ENCODE data around the gene TMEM140. TPM values are rescaled to one million over a fixed set of nuclear protein-coding genes. Genes with fewer than 3 reads are reported as not detected.

The TMEM140 gene
- total and polyA plus RNA-seq, 2 of the 13 experiments (the other 11 are each of a cell fraction or from before 2014, with no cell fraction given) = 9.2 to 21.7 TPM

GRCh38 chr7:135147899-135148721 is at the start of gene TMEM140 (continued):
- TF ChIP-seq POLR2G (IDR thresholded peaks at IDR 0.05; ENCODE audit: low read depth, low read length) = peak; percentile 69
- TF ChIP-seq ZNF44 (CRISPR knock-in tag; IDR thresholded peaks at IDR 0.05) = no peak
- TF ChIP-seq ZNF468 (CRISPR knock-in tag; IDR thresholded peaks at IDR 0.05) = no peak
- no peak for TF ChIP-seq LCORL (IDR thresholded peaks at IDR 0.05)
- peak; percentile 54; the same call in 1 of the 2 replicates for TF ChIP-seq LCORL (CRISPR knock-in tag; IDR thresholded peaks at IDR 0.05)
- no peak for TF ChIP-seq RFX5 (IDR thresholded peaks at IDR 0.05; ENCODE audit: low read depth, low read length)
- peak; percentile 77 for TF ChIP-seq RARA (CRISPR knock-in tag; IDR thresholded peaks at IDR 0.05)
- TF ChIP-seq ZSCAN9 (CRISPR knock-in tag; IDR thresholded peaks at IDR 0.05; ENCODE audit: borderline replicate concordance) = peak; percentile 23; the same call in 1 of the 2 replicates
- TF ChIP-seq NFYB (CRISPR knock-in tag; IDR thresholded peaks at IDR 0.05) = no peak
- TF ChIP-seq, protein P1, sequence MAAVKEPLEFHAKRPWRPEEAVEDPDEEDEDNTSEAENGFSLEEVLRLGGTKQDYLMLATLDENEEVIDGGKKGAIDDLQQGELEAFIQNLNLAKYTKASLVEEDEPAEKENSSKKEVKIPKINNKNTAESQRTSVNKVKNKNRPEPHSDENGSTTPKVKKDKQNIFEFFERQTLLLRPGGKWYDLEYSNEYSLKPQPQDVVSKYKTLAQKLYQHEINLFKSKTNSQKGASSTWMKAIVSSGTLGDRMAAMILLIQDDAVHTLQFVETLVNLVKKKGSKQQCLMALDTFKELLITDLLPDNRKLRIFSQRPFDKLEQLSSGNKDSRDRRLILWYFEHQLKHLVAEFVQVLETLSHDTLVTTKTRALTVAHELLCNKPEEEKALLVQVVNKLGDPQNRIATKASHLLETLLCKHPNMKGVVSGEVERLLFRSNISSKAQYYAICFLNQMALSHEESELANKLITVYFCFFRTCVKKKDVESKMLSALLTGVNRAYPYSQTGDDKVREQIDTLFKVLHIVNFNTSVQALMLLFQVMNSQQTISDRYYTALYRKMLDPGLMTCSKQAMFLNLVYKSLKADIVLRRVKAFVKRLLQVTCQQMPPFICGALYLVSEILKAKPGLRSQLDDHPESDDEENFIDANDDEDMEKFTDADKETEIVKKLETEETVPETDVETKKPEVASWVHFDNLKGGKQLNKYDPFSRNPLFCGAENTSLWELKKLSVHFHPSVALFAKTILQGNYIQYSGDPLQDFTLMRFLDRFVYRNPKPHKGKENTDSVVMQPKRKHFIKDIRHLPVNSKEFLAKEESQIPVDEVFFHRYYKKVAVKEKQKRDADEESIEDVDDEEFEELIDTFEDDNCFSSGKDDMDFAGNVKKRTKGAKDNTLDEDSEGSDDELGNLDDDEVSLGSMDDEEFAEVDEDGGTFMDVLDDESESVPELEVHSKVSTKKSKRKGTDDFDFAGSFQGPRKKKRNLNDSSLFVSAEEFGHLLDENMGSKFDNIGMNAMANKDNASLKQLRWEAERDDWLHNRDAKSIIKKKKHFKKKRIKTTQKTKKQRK (IDR thresholded peaks at IDR 0.05; ENCODE audit: low read length) = no peak
- no peak for TF ChIP-seq ZNF136 (CRISPR knock-in tag; IDR thresholded peaks at IDR 0.05; ENCODE audit: low read depth)
- TF ChIP-seq KDM5B (CRISPR knock-in tag; IDR thresholded peaks at IDR 0.05; ENCODE audit: borderline replicate concordance) = no peak
- no peak for TF ChIP-seq KDM5A (IDR thresholded peaks at IDR 0.05; ENCODE audit: borderline replicate concordance, low read length)
- no peak for TF ChIP-seq ZBTB1 (CRISPR knock-in tag; IDR thresholded peaks at IDR 0.05; ENCODE audit: borderline replicate concordance)
- no peak for TF ChIP-seq CHCHD3 (CRISPR knock-in tag; IDR thresholded peaks at IDR 0.05)
- peak; percentile 8; the same call in 1 of the 2 replicates for TF ChIP-seq SP5 (CRISPR knock-in tag; IDR thresholded peaks at IDR 0.05; ENCODE audit: borderline replicate concordance, low read depth)
- TF ChIP-seq ARNT (IDR thresholded peaks at IDR 0.05) = no peak
- no peak; the same call in 1 of the 2 replicates for TF ChIP-seq FUBP1 (CRISPR knock-in tag; IDR thresholded peaks at IDR 0.05; ENCODE audit: borderline replicate concordance)
- TF ChIP-seq ZNF484 (CRISPR knock-in tag; IDR thresholded peaks at IDR 0.05; ENCODE audit: borderline replicate concordance, low read depth) = no peak
- TF ChIP-seq GLI4 (CRISPR knock-in tag; IDR thresholded peaks at IDR 0.05; ENCODE audit: borderline replicate concordance) = no peak
- TF ChIP-seq SMAD9 (CRISPR knock-in tag; IDR thresholded peaks at IDR 0.05) = no peak
- TF ChIP-seq, protein P2, sequence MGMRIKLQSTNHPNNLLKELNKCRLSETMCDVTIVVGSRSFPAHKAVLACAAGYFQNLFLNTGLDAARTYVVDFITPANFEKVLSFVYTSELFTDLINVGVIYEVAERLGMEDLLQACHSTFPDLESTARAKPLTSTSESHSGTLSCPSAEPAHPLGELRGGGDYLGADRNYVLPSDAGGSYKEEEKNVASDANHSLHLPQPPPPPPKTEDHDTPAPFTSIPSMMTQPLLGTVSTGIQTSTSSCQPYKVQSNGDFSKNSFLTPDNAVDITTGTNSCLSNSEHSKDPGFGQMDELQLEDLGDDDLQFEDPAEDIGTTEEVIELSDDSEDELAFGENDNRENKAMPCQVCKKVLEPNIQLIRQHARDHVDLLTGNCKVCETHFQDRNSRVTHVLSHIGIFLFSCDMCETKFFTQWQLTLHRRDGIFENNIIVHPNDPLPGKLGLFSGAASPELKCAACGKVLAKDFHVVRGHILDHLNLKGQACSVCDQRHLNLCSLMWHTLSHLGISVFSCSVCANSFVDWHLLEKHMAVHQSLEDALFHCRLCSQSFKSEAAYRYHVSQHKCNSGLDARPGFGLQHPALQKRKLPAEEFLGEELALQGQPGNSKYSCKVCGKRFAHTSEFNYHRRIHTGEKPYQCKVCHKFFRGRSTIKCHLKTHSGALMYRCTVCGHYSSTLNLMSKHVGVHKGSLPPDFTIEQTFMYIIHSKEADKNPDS (CRISPR knock-in tag; IDR thresholded peaks at IDR 0.05) = no peak
- TF ChIP-seq ZNF749 (CRISPR knock-in tag; IDR thresholded peaks at IDR 0.05; ENCODE audit: borderline replicate concordance) = no peak; the same call in 1 of the 2 replicates
- no peak for TF ChIP-seq ZNF850 (CRISPR knock-in tag; conservative IDR thresholded peaks at IDR 0.05)
